Effector memory CD8-positive, alpha-beta T cell (primary cell): ENCODE data around the gene MDH1.
"Not testable (repeated sequence)": the region's sequence is repeated elsewhere in the genome, so short reads cannot be mapped to it uniquely, and the experiment has no call there.

Source experiments
- ATAC-seq: fragments of 150-1000 bp; cut with Tn5 transposase; replicated peaks from 2 replicates; pipeline ENCODE4 v1.10.0; 2021; ENCODE audit warnings: mild to moderate bottlenecking, moderate library complexity
- DNase-seq, 3 experiments: peaks; one replicate each; pipeline ENCODE4 v3.0.0; 2021
- H3K27ac Mint-ChIP-seq, 2 donors: one replicate each; pipeline ENCODE4 v1.8.0; 2022; ENCODE audit warnings: mild to moderate bottlenecking in 2 of 2, mixed read lengths in 2 of 2, moderate library complexity in 2 of 2
- H3K27me3 Mint-ChIP-seq, 2 donors: one replicate each; pipeline ENCODE4 v1.8.0; 2022; ENCODE audit warnings: mixed read lengths in 2 of 2
- H3K36me3 Mint-ChIP-seq: one replicate; pipeline ENCODE4 v1.8.0; 2022; ENCODE audit warnings: mild to moderate bottlenecking, moderate library complexity, mixed read lengths; ENCODE audit not compliant: insufficient read depth
- H3K4me1 Mint-ChIP-seq, 2 donors: one replicate each; pipeline ENCODE4 v1.8.0; 2022; ENCODE audit warnings: low read depth in 2 of 2, mixed read lengths in 2 of 2
- H3K4me3 Mint-ChIP-seq, 2 donors: one replicate each; pipeline ENCODE4 v1.8.0; 2022; ENCODE audit warnings: mild to moderate bottlenecking in 2 of 2, mixed read lengths in 2 of 2, moderate library complexity in 2 of 2
- H3K9me3 Mint-ChIP-seq, 2 donors: one replicate each; pipeline ENCODE4 v1.8.0; 2022; ENCODE audit warnings: mixed read lengths in 2 of 2
- total RNA-seq, 9 experiments: gene quantifications; one replicate each; lab custom pipeline; 2026; lab: John Stamatoyannopoulos, UW

MDH1 gene
- total RNA-seq, result 46.2 to 193 (median 101) reads per million in 9 experiments

DNA sequence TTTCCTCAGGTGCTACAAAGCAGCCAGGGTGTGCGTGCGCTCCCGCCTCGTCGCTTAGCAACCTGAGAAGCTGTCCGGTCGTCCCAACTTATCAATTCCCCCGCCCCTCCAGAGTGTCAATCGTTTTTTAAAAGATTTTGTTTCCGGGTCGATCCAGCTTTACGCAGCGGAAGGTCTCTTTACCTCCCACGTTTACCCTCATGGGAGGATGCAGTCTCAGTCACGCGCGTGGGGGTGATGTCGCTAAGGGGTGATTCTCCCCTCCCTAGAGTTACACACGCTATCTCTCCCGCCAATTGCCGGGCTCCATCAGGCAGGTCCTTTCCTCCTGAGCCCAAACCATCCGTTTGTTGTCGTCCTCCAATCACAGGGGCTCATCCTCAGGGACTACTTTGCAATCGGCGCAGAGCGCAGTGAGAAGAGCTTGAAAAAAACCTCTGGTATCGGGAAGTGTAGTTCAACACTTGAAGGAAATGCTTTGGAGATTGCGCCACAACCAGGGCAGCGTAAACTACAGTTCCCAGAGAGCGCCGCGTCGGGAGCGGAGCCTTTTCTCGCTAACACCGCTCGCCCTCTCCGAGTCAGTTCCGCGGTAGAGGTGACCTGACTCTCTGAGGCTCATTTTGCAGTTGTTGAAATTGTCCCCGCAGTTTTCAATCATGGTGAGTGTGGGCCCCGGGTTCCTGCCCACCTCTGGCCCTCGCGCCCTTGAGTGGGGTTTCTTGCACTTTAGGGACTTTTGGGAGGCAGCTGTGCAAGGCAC, at the start of gene MDH1, which contains the start of gene WDPCP:
Gene MDH1, plus strand, starts transcription at position 579 of the 763 bp plus-strand sequence. Its CDS starts 81 bp downstream, at position 660.
Gene WDPCP, minus strand, starts transcription at position 93 of the 763 bp plus-strand sequence. CDS start 206 bp downstream, outside the sequence.
- H3K9me3 Mint-ChIP-seq, result no peaks in the 10 kb centered on the region
- DNase-seq (peak; percentile 87 to 92 (median 90)), ATAC-seq (peak; percentile 81)
- H3K4me3 Mint-ChIP-seq, result peak within 1 kb of the TSS; percentile 93 to 96
- H3K36me3 Mint-ChIP-seq, result peaks cover 33% of the 10 kb centered on the region
- peaks cover 19 to 36% of the 10 kb centered on the region in 2 donors for H3K4me1 Mint-ChIP-seq
- peak within 1 kb of the TSS; percentile 91 to 95 for H3K27ac Mint-ChIP-seq
- H3K27me3 Mint-ChIP-seq, result no peaks in the 10 kb centered on the region

GRCh38 chr2:63539416-63540162, 49.2 kb upstream of the MDH1 start:
- Mint-ChIP-seq H3K9me3 (peaks cover 0 to 9% of the 10 kb centered on the region in 2 donors), H3K27ac (no peak overlapping the region), H3K36me3 (no peaks in the 10 kb centered on the region), H3K27me3 (no peaks in the 10 kb centered on the region), H3K4me3 (no peak overlapping the region), H3K4me1 (no peaks in the 10 kb centered on the region)
- no peak for DNase-seq
- no peak for ATAC-seq

- Mint-ChIP-seq H3K4me1 (no peaks in the 10 kb centered on the region), H3K27me3 (no peaks in the 10 kb centered on the region), H3K36me3 (no peaks in the 10 kb centered on the region), H3K9me3 (no peaks in the 10 kb centered on the region), H3K4me3 (no peak overlapping the region), H3K27ac (no peak overlapping the region)
- no peak for DNase-seq
- ATAC-seq, result no peak
Observed at GRCh38 chr2:63544017-63544627, 44.6 kb upstream of the MDH1 start.

GRCh38 chr2:63545023-63545422, 43.7 kb upstream of the MDH1 start:
- ATAC-seq (no peak), DNase-seq (no peak)
- no peaks in the 10 kb centered on the region for H3K9me3 Mint-ChIP-seq
- no peaks in the 10 kb centered on the region for H3K36me3 Mint-ChIP-seq
- no peak overlapping the region for H3K4me3 Mint-ChIP-seq
- no peak overlapping the region for H3K27ac Mint-ChIP-seq
- no peaks in the 10 kb centered on the region for H3K27me3 Mint-ChIP-seq
- H3K4me1 Mint-ChIP-seq, result no peaks in the 10 kb centered on the region

GRCh38 chr2:63553049-63553448, 35.7 kb upstream of the MDH1 start:
- Mint-ChIP-seq H3K4me1 (peaks cover 0 to 3% of the 10 kb centered on the region in 2 donors), H3K27ac (no peak overlapping the region), H3K27me3 (no peaks in the 10 kb centered on the region), H3K4me3 (no peak overlapping the region), H3K36me3 (no peaks in the 10 kb centered on the region), H3K9me3 (peaks cover 3 to 13% of the 10 kb centered on the region in 2 donors)
- ATAC-seq (no peak), DNase-seq (no peak)

DNA sequence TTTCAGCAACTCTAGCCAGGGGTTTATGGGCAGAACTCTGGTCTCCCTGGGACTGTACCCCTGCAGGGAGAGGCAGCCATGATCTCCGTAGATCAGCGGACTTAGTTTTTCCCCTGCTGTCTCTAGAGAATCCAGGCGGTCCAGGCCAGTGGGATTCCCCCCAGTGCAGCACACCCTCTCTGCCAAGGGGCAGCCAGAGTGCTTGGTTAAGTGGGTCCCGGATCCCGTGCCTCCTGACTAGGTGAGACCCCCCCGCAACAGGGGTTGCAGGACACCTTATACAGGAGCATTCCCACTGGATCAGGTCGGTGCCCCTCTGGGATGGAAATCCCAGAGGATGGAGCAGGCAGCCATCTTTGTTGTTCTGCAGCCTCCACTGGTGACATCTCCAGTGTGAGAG, 33.5 kb upstream of the MDH1 start:
- H3K36me3 Mint-ChIP-seq, result peaks cover 4% of the 10 kb centered on the region
- H3K27ac Mint-ChIP-seq, result no peak overlapping the region
- ATAC-seq (no peak), DNase-seq (no peak)
- no peak overlapping the region for H3K4me3 Mint-ChIP-seq
- peaks cover 0 to 3% of the 10 kb centered on the region in 2 donors for H3K4me1 Mint-ChIP-seq
- peaks cover 7 to 15% of the 10 kb centered on the region in 2 donors for H3K9me3 Mint-ChIP-seq
- no peaks in the 10 kb centered on the region for H3K27me3 Mint-ChIP-seq

GRCh38 chr2:63555931-63556330, 32.8 kb upstream of the MDH1 start:
- Mint-ChIP-seq H3K4me1 (peaks cover 0 to 3% of the 10 kb centered on the region in 2 donors), H3K27me3 (no peaks in the 10 kb centered on the region), H3K9me3 (peaks cover 7 to 15% of the 10 kb centered on the region in 2 donors), H3K4me3 (no peak overlapping the region), H3K36me3 (peaks cover 4% of the 10 kb centered on the region), H3K27ac (no peak overlapping the region)
- ATAC-seq (no peak), DNase-seq (no peak)

DNA sequence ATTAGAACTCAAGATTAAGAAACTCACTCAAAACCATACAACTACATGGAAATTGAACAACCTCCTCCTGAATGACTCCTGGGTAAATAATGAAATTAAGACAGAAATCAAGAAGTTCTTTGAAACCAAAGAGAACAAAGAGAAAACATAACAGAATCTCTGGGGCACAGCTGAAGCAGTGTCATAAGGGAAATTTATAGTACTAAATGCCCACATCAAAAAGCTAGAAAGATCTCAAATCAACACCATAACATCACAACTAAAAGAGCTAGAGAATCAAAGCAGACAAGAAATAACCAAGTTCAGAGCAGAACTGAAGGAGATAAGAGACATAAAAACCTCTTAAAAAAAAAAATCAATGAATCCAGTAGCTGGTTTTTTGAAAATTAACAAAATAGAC, 30.9 kb upstream of the MDH1 start:
- not testable (repeated sequence) for H3K27ac Mint-ChIP-seq, H3K4me3 Mint-ChIP-seq, H3K27me3 Mint-ChIP-seq, H3K4me1 Mint-ChIP-seq, DNase-seq, H3K36me3 Mint-ChIP-seq, ATAC-seq
- peaks cover 9 to 15% of the 10 kb centered on the region in 2 donors for H3K9me3 Mint-ChIP-seq

DNA sequence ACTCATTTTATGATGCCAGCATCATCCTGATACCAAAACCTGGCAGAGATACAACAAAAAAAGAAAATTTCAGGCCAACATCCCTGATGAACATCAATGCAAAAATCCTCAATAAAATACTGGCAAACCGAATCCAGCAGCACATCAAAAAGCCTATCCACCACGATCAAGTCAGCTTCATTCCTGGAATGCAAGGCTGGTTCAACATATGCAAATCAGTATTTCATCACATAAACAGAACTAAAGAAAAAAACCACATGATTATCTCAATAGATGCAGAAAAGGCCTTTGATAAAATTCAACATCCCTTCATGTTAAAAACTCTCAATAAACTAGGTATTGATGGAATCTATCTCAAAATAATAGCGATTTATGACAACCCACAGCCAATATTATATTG, 29.8 kb upstream of the MDH1 start:
- not testable (repeated sequence) for H3K27ac Mint-ChIP-seq, H3K4me1 Mint-ChIP-seq, H3K27me3 Mint-ChIP-seq, DNase-seq, ATAC-seq, H3K36me3 Mint-ChIP-seq, H3K4me3 Mint-ChIP-seq
- peaks cover 9 to 15% of the 10 kb centered on the region in 2 donors for H3K9me3 Mint-ChIP-seq

DNA sequence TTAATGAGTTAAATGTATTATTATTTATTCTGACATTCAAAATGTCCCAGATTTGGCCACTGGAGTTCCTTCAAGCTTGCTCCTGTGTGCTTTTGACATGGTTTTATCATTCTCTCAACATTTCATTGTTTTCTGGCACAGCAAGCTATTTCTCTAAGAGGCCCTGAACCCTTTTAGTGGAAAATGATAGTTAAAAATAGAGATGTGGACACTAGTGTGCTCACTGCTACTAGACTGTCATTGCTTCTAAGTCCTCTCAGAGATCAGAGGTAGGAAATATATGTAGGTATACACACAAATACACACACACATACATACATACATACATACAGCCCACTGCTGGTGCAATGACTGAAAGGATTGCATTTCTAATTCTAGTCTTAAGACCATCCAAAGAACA, 26.0 kb upstream of the MDH1 start:
- no peaks in the 10 kb centered on the region for H3K27me3 Mint-ChIP-seq
- no peak overlapping the region for H3K4me3 Mint-ChIP-seq
- DNase-seq, result no peak
- peaks cover 4% of the 10 kb centered on the region for H3K36me3 Mint-ChIP-seq
- H3K4me1 Mint-ChIP-seq, result peaks cover 0 to 3% of the 10 kb centered on the region in 2 donors
- peaks cover 8 to 12% of the 10 kb centered on the region in 2 donors for H3K9me3 Mint-ChIP-seq
- H3K27ac Mint-ChIP-seq, result no peak overlapping the region
- no peak for ATAC-seq

DNA sequence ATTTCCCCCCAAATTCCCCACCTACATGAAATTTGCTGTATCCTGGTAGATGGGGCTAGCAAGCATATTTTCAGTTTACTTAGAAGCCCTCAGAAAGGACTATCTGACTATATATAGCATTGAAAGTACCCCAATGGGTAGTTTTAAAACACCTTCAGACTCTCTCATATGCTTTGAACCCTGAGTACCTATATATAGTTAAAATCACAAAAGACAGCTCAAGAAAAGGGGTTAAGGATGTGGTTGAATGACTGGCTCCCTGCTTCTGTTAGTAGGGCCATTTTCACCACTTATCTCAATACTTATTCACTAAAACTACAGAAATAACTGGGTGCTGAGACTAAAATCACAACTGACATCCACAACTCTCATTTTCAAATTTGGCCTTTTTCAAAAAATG, 19.0 kb upstream of the MDH1 start:
- no peak for ATAC-seq
- Mint-ChIP-seq H3K27me3 (no peaks in the 10 kb centered on the region), H3K4me1 (peaks cover 0 to 2% of the 10 kb centered on the region in 2 donors), H3K36me3 (no peaks in the 10 kb centered on the region), H3K27ac (no peak overlapping the region), H3K4me3 (no peak overlapping the region), H3K9me3 (peaks cover 0 to 25% of the 10 kb centered on the region in 2 donors)
- DNase-seq, result no peak

GRCh38 chr2:63571291-63571690, 17.5 kb upstream of the MDH1 start:
- no peak for ATAC-seq
- Mint-ChIP-seq H3K36me3 (no peaks in the 10 kb centered on the region), H3K27ac (no peak overlapping the region), H3K9me3 (peaks cover 0 to 25% of the 10 kb centered on the region in 2 donors), H3K27me3 (no peaks in the 10 kb centered on the region), H3K4me3 (no peak overlapping the region), H3K4me1 (peaks cover 0 to 3% of the 10 kb centered on the region in 2 donors)
- DNase-seq, result no peak

DNA sequence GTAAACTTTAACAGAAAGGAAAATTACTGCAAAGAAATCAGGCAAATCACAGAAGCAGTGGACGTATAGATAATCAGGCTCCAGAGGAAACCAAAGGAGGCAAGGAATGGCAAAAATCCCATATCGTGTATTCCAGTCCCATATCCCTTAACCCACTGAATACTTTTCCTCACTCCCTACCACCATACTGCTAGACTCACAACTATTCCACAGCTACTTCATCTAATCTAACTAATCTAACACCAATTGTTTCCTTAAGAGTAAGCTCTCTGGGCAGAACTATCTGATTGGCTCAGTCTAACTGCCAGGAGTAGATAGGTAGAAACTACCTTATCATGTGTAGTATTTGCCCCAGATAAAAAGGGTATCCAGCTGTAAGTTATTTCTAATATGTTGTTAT, 16.8 kb upstream of the MDH1 start:
- H3K4me3 Mint-ChIP-seq, result no peak overlapping the region
- DNase-seq (no peak), ATAC-seq (no peak)
- H3K27ac Mint-ChIP-seq, result no peak overlapping the region
- no peaks in the 10 kb centered on the region for H3K36me3 Mint-ChIP-seq
- peaks cover 0 to 2% of the 10 kb centered on the region in 2 donors for H3K4me1 Mint-ChIP-seq
- H3K27me3 Mint-ChIP-seq, result no peaks in the 10 kb centered on the region
- H3K9me3 Mint-ChIP-seq, result peaks cover 0 to 25% of the 10 kb centered on the region in 2 donors
